SK-N-SH (cell line): ENCODE measurements around the gene PDHB. TPM values are rescaled to one million over a fixed set of nuclear protein-coding genes. Genes with fewer than 3 reads are reported as not detected.

Source experiments
- CTCF ChIA-PET: fragments of 300-600, 350-600 bp; formaldehyde crosslinking; extraction: SDS; loops from one replicate; lab custom pipeline; 2021; lab: Yijun Ruan, JAX
- POLR2A ChIA-PET: fragments of 350-600 bp; sonication (Branson Sonifier 250); formaldehyde crosslinking; extraction: SDS; loops from one replicate; lab custom pipeline; 2020; ENCODE audit warnings: antibody characterized with exemption, inconsistent platforms; lab: Yijun Ruan, JAX
- DNase-seq: peaks from one replicate; pipeline ENCODE4 v3.0.0; 2012
- H2AFZ ChIP-seq: fragments of 200-600 bp; sonication (generic); 2 replicates; pipeline ENCODE4 v1.8.1; 2016; ENCODE audit warnings: antibody characterized with exemption, mild to moderate bottlenecking, low read depth
- H3F3A ChIP-seq: fragments of 200-600 bp; sonication (generic); replicated peaks from 2 replicates; pipeline ENCODE3; 2016; ENCODE audit warnings: antibody characterized with exemption, mild to moderate bottlenecking; ENCODE audit not compliant: insufficient read depth
- H3K27ac ChIP-seq, 2 experiments: fragments of 200-500 bp in 1 of 2; fragments of 200-600 bp in 1 of 2; sonication (Bioruptor generic) in 1 of 2; sonication (generic), shearing (Covaris generic) in 1 of 2; 2 replicates each; pipeline versions ENCODE4 v1.5.1 to v1.6.1; 2014 to 2016; ENCODE audit warnings: low read depth in 2 of 2, inconsistent platforms in 1 of 2, low read length in 1 of 2, mild to moderate bottlenecking in 1 of 2, mixed read lengths in 1 of 2
- H3K27me3 ChIP-seq: fragments of 200-600 bp; sonication (generic), shearing (Covaris generic); 2 replicates; pipeline ENCODE4 v1.6.1; 2016; ENCODE audit warnings: mixed run types; ENCODE audit not compliant: insufficient read depth
- H3K36me3 ChIP-seq, 2 experiments: fragments of 200-500 bp in 1 of 2; fragments of 200-600 bp in 1 of 2; sonication (Bioruptor generic) in 1 of 2; sonication (generic) in 1 of 2; replicated peaks in 1 of 2; 2 replicates each; pipeline versions ENCODE3 to v1.5.1; 2014 to 2016; ENCODE audit warnings: low read length in 1 of 2, mild to moderate bottlenecking in 1 of 2; ENCODE audit not compliant: insufficient read depth in 2 of 2, control insufficient read depth in 1 of 2
- H3K4me1 ChIP-seq, 2 experiments: fragments of 200-500 bp in 1 of 2; fragments of 200-600 bp in 1 of 2; sonication (Bioruptor generic) in 1 of 2; sonication (generic), shearing (Covaris generic) in 1 of 2; 2 replicates each; pipeline versions ENCODE4 v1.5.1 to v1.6.1; 2014 to 2016; ENCODE audit warnings: low read depth in 1 of 2, low read length in 1 of 2, mixed run types in 1 of 2; ENCODE audit not compliant: insufficient read depth in 2 of 2, control insufficient read depth in 1 of 2
- H3K4me2 ChIP-seq: fragments of 200-600 bp; sonication (generic), shearing (Covaris generic); 2 replicates; pipeline ENCODE4 v1.6.1; 2017; ENCODE audit warnings: mixed run types
- H3K4me3 ChIP-seq, 2 experiments: fragments of 200-500 bp in 1 of 2; fragments of 200-600 bp in 1 of 2; sonication (Bioruptor generic) in 1 of 2; sonication (generic), shearing (Covaris generic) in 1 of 2; 2 replicates each; pipeline versions ENCODE4 v1.5.1 to v1.8.1; 2014 to 2016; ENCODE audit warnings: low read depth in 2 of 2, inconsistent platforms in 1 of 2, low read length in 1 of 2, mild to moderate bottlenecking in 1 of 2, mixed read lengths in 1 of 2, moderate library complexity in 1 of 2
- H3K79me2 ChIP-seq: fragments of 200-600 bp; sonication (generic); 2 replicates; pipeline ENCODE4 v1.8.1; 2017; ENCODE audit warnings: mild to moderate bottlenecking; ENCODE audit not compliant: insufficient read depth
- H3K9ac ChIP-seq: fragments of 200-600 bp; sonication (generic); 2 replicates; pipeline ENCODE4 v1.6.1; 2017; ENCODE audit warnings: mixed run types
- H3K9me2 ChIP-seq: fragments of 200-600 bp; sonication (generic); 2 replicates; pipeline ENCODE4 v1.6.1; 2017; ENCODE audit warnings: mixed run types
- H3K9me3 ChIP-seq: fragments of 200-600 bp; sonication (generic); 2 replicates; pipeline ENCODE4 v1.6.1; 2017; ENCODE audit warnings: mixed run types, mild to moderate bottlenecking, moderate library complexity
- H4K20me1 ChIP-seq: fragments of 200-600 bp; sonication (generic); 2 replicates; pipeline ENCODE4 v1.6.1; 2017; ENCODE audit warnings: mild to moderate bottlenecking, mixed run types; ENCODE audit not compliant: insufficient read depth
- CHD2 ChIP-seq: fragments of 150-350 bp; IDR thresholded peaks from 2 replicates; pipeline ENCODE4 v1.6.1; 2018; ENCODE audit warnings: low read length; ENCODE audit not compliant: partially characterized antibody
- CTCF ChIP-seq: fragments of 200-600 bp; sonication (generic); IDR thresholded peaks from 2 replicates; pipeline ENCODE4 v1.6.1; 2017; ENCODE audit warnings: antibody characterized with exemption, mild to moderate bottlenecking, moderate library complexity
- EP300 ChIP-seq, 2 experiments: IDR thresholded peaks; 2 replicates each; pipeline versions ENCODE4 v1.4.0 to v1.6.1; 2012; ENCODE audit warnings: borderline replicate concordance in 1 of 2, low read depth in 1 of 2, low read length in 1 of 2
- GABPA ChIP-seq: IDR thresholded peaks from 2 replicates; pipeline ENCODE4 v1.4.0; 2012; ENCODE audit warnings: low read depth, mild to moderate bottlenecking
- MXI1 ChIP-seq: IDR thresholded peaks from 2 replicates; pipeline ENCODE4 v1.6.1; 2012; ENCODE audit warnings: mild to moderate bottlenecking, low read depth, low read length, improper control_type of control experiment
- POLR2AphosphoS5 ChIP-seq: IDR thresholded peaks from 2 replicates; pipeline ENCODE4 v1.6.1; 2012; ENCODE audit warnings: low read depth, low read length
- RAD21 ChIP-seq: IDR thresholded peaks from 2 replicates; pipeline ENCODE4 v1.6.1; 2012; ENCODE audit warnings: mild to moderate bottlenecking, low read length
- RFX5 ChIP-seq: IDR thresholded peaks from 2 replicates; pipeline ENCODE4 v1.6.1; 2012; ENCODE audit warnings: mild to moderate bottlenecking, improper control_type of control experiment, low read length
- RXRA ChIP-seq: IDR thresholded peaks from 2 replicates; pipeline ENCODE4 v1.4.0; 2012; ENCODE audit warnings: low read depth, mild to moderate bottlenecking, borderline replicate concordance
- SMC3 ChIP-seq: IDR thresholded peaks from 2 replicates; pipeline ENCODE4 v1.6.1; 2012; ENCODE audit warnings: low read depth, low read length, improper control_type of control experiment
- TCF12 ChIP-seq: IDR thresholded peaks from 2 replicates; pipeline ENCODE4 v1.4.0; 2012
- YY1 ChIP-seq: IDR thresholded peaks from 2 replicates; pipeline ENCODE4 v1.4.0; 2012; ENCODE audit warnings: low read depth, mild to moderate bottlenecking
- ZBTB33 ChIP-seq: IDR thresholded peaks from 2 replicates; pipeline ENCODE4 v1.4.0; 2012; ENCODE audit warnings: low read depth, borderline replicate concordance
- WGBS: methylation state at CpG from one replicate; pipeline ENCODE4 v1.1.6; 2017; ENCODE audit warnings: low lambda C conversion rate; 5-methylcytosine and 5-hydroxymethylcytosine counted together
- polyA plus RNA-seq, 3 experiments: library from polyadenylated mRNA; depleted of rRNA; stranded (reverse); fragments of >200 nt; gene quantifications; 2 replicates each; pipeline ENCODE4 v1.2.3, GENCODE V29; 2012
- TF ChIP-seq, protein P1 (sequence below): fragments of 150-350 bp; IDR thresholded peaks from 2 replicates; pipeline ENCODE4 v1.6.1; 2017; ENCODE audit warnings: antibody characterized with exemption, low read length, low read depth, borderline replicate concordance
- TF ChIP-seq, protein P2 (sequence below): IDR thresholded peaks from 2 replicates; pipeline ENCODE4; 2012

The PDHB gene
- polyA plus RNA-seq, 1 of the 3 experiments (the other 2 are of a cell fraction): 87.5 TPM

DNA sequence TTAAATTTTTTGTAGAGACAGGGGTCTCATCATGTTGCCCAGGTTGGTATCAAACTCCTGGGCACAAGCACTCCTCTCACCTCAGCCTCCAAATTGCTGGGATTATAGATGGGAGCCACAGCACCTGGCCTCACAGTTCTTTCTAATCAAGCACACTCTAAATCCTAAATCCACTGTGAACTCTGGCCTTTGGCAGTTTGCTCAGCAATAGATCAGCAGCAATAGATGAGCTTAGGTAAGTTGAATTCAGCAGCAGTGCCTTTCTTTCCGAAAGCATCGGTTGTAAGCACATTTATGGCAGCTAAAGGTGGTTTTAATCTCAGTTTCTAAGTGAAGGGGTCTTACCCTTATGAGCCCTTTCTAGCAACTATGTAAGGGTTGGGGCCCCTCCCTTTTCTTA, 16.6 kb downstream of the PDHB start (continued):
- TF ChIP-seq POLR2AphosphoS5 (no peak), TCF12 (no peak), YY1 (no peak)

DNA sequence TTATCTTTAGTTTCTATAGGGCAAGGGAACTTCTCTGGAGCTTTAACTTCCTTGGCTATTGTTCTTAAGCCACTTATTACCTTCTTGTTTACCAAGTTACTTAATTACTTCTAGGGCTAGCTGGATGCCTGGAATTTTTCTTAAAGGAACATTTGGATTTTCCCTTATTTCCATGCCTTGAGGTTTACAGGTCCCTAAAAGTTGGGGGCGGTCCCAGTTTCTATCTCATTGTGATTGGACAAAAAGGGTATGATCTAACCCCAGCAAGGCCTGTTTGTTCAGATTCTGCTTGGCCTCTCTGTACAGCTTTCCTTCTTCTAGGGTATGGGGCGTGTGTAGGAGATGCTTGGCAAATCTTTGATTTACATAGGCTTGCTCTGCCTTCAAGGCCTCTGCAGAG, 17.4 kb downstream of the PDHB start:
- H3K27ac ChIP-seq: no peak overlapping the region
- CTCF ChIA-PET: interaction anchor here (0.8 to 3.3 kb wide), 15 partner anchors 8 to 238 kb away, joined by 3 to 30 read pairs (median 7); partner anchors contain the start of genes HTD2, KCTD6, PDHB and PXK
- no peak overlapping the region for H3K9ac ChIP-seq
- no peaks in the 10 kb centered on the region for H3K79me2 ChIP-seq
- H3K36me3 ChIP-seq: no peaks in the 10 kb centered on the region
- no peaks in the 10 kb centered on the region for H3K9me2 ChIP-seq
- no peak overlapping the region for H2AFZ ChIP-seq
- no peak for TF ChIP-seq TCF12
- H3K9me3 ChIP-seq: no peaks in the 10 kb centered on the region
- no peak overlapping the region for H3K4me3 ChIP-seq
- POLR2A ChIA-PET: no interaction called here
- DNase-seq: no peak
- no peaks in the 10 kb centered on the region for H3K27me3 ChIP-seq
- H3K4me1 ChIP-seq: peaks cover 0 to 3% of the 10 kb centered on the region in 2 experiments; a peak in 1 of 4 replicates
- 92% methylated on average over 2 of the region's 2 CpGs for WGBS
- no peaks in the 10 kb centered on the region for H3F3A ChIP-seq
- no peaks in the 10 kb centered on the region for H4K20me1 ChIP-seq
- no peak overlapping the region for H3K4me2 ChIP-seq

- Histone ChIP-seq H2AFZ (no peak overlapping the region), H3K9me3 (no peaks in the 10 kb centered on the region), H4K20me1 (no peaks in the 10 kb centered on the region), H3K36me3 (peaks cover 0 to 7% of the 10 kb centered on the region in 2 experiments), H3K4me1 (peaks cover 0 to under 1% of the 10 kb centered on the region in 2 experiments; a peak in 1 of 4 replicates), H3K4me2 (no peak overlapping the region), H3K27me3 (no peaks in the 10 kb centered on the region), H3K79me2 (no peaks in the 10 kb centered on the region), H3F3A (no peaks in the 10 kb centered on the region), H3K9ac (no peak overlapping the region), H3K9me2 (no peaks in the 10 kb centered on the region), H3K4me3 (no peak overlapping the region), H3K27ac (peak overlapping the region in 1 of 2 experiments; percentile 5; a peak in 1 of 4 replicates)
- 0 out of 2 replicates have a peak, but pooled peaks have one; percentile 60 for TF ChIP-seq MXI1
- TF ChIP-seq ZBTB33: no peak
- TF ChIP-seq RXRA: no peak
- TF ChIP-seq, protein P1, sequence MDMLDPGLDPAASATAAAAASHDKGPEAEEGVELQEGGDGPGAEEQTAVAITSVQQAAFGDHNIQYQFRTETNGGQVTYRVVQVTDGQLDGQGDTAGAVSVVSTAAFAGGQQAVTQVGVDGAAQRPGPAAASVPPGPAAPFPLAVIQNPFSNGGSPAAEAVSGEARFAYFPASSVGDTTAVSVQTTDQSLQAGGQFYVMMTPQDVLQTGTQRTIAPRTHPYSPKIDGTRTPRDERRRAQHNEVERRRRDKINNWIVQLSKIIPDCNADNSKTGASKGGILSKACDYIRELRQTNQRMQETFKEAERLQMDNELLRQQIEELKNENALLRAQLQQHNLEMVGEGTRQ: no peak
- peak; percentile 95 for TF ChIP-seq SMC3
- TF ChIP-seq CTCF: peak; percentile 85
- 0 out of 2 replicates have a peak, but pooled peaks have one; percentile 17 for TF ChIP-seq RFX5
- TF ChIP-seq EP300 (IDR thresholded peaks at IDR 0.05; ENCODE audit: borderline replicate concordance in 1 of 2, low read depth in 1 of 2, low read length in 1 of 2): no peak
- TF ChIP-seq CHD2: peak; percentile 22
- TF ChIP-seq RAD21: peak; percentile 75
- no peak for TF ChIP-seq GABPA
- TF ChIP-seq, protein P2, sequence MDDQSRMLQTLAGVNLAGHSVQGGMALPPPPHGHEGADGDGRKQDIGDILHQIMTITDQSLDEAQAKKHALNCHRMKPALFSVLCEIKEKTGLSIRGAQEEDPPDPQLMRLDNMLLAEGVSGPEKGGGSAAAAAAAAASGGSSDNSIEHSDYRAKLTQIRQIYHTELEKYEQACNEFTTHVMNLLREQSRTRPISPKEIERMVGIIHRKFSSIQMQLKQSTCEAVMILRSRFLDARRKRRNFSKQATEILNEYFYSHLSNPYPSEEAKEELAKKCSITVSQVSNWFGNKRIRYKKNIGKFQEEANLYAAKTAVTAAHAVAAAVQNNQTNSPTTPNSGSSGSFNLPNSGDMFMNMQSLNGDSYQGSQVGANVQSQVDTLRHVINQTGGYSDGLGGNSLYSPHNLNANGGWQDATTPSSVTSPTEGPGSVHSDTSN: no peak
- ChIA-PET POLR2A (interaction anchor here (0.7 kb wide), 1 partner anchor 108 kb away, joined by 3 read pairs; the partner anchor contains the start of genes HTD2 and RPP14), CTCF (interaction anchor here (0.6 to 3.3 kb wide), 29 partner anchors 10 to 237 kb away, joined by 3 to 30 read pairs (median 4); partner anchors contain the start of genes HTD2, KCTD6, PDHB and PXK)
- peak; percentile 66 for DNase-seq
Observed at GRCh38 chr3:58414538-58415197, 19.0 kb downstream of the PDHB start.
